GM18505 (cell line): ENCODE measurements around the gene SHPK.
A peak's percentile ranks its signal among the peaks of the same experiment; 100 is the strongest.

Experiments
- ATAC-seq: cut with Tn5 transposase; IDR thresholded peaks from one replicate; pipeline ENCODE4 v1.9.1; 2021; ENCODE audit not compliant: unreplicated experiment
- POLR2A ChIP-seq: IDR thresholded peaks from 4 replicates; pipeline ENCODE4 v1.6.1; 2011; ENCODE audit warnings: borderline replicate concordance; ENCODE audit not compliant: insufficient read depth, insufficient read length; ENCODE audit errors: extremely low read depth

The SHPK gene

DNA sequence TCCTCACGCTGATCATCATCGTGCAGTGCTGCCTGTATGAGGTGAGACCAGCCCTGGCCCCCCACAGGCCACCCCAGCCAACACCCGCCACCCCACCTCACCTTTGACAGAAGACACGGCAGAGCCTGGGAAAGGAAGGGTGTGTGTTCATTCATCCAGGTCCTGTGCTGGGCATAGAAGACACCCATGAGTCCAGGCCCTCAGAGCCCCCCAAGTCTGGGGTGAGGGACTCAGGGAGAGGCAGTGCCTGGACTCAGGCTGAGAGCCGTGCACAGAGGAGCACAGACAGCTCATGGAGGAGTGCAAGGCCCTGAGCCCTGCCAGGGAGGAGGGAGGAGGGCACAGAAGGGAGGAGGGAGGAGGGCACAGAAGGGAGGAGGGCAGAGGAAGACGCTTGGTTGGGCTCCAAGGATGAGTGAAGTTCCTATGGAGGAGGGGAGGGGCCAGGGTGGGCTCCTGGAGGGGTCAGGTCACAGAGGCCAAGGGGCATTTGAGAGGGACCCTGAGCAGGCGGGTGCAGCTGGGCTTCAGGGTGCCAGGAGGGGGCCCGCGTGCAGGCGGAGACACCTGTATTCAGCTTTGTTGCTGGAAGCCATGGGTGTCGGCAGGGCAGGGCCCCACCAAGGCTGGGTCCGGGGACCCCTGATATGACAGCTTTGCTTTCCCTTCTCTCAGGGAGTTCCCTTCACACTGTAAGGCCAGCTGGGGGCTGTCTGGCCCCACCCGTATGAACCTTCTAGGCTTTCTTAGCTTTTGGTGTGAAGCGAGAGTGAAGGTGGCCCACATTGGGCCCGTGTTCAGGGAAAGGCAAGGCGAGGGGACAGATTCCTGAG lies 20.9 kb upstream of the SHPK start:
- ATAC-seq, result no peak
- TF ChIP-seq POLR2A, result no peak

DNA sequence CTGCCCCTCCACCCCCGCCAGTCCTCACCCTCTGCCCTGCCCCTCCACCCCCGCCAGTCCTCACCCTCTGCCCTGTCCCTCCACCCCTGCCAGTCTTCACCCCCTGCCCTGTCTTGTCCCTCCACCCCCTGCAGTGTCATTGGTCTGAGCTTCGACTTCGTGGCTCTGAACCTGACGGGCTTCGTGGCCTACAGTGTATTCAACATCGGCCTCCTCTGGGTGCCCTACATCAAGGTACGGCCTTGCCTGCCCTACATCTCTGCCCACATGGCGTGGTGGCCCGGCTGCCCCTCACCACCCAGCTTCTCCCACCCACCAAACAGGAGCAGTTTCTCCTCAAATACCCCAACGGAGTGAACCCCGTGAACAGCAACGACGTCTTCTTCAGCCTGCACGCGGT lies 20.3 kb upstream of the SHPK start:
- no peak for TF ChIP-seq POLR2A
- ATAC-seq, result no peak

DNA sequence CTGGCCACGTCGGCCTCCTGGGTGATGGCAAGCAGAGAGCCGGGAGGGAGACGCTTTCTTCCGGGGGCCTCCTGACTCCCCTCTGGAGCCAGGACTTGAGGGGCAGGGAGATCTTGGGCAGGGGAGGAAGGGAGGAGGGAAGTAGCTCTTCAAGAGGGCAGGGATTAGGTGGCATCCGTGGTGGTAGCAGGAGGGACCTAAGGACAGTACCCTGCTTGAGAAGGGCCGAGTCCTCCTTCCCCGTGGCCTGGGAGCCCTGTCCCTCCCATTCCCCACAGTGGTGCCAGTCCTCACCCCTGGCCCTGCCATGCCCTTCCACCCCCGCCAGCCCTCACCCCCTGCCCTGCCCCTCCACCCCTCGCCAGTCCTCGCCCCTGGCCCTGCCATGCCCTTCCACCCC lies 19.7 kb upstream of the SHPK start:
- no peak for ATAC-seq
- TF ChIP-seq POLR2A, result no peak

- TF ChIP-seq POLR2A, result no peak
- no peak for ATAC-seq
These were observed 11.9 kb upstream of the SHPK start for GRCh38 chr17:3647769-3648555.

GRCh38 chr17:3647251-3647650 lies 11.2 kb upstream of the SHPK start:
- no peak for ATAC-seq

DNA sequence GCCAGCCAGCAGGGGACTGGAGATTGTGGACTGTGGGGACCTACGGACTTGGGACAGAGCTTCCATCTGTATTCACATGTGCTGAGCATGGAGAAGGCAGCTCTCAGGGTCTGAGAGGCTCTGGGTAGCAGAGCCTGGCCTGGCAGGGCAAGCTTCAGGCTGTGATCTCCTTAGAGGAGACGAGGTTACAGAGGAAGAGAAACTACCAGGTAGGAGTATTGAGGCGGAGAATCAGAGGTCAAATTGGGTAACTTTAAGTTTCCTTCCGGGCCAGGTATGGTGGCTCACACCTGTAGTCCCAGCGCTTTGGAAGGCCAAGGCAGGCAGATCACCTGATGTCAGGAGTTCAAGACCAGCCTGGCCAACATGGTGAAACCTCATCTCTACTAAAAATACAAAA lies 9.3 kb upstream of the SHPK start:
- TF ChIP-seq POLR2A, result no peak
- ATAC-seq, result no peak

More at GRCh38 chr17:3647251-3647650, 11.2 kb upstream of the SHPK start:
- no peak for TF ChIP-seq POLR2A

DNA sequence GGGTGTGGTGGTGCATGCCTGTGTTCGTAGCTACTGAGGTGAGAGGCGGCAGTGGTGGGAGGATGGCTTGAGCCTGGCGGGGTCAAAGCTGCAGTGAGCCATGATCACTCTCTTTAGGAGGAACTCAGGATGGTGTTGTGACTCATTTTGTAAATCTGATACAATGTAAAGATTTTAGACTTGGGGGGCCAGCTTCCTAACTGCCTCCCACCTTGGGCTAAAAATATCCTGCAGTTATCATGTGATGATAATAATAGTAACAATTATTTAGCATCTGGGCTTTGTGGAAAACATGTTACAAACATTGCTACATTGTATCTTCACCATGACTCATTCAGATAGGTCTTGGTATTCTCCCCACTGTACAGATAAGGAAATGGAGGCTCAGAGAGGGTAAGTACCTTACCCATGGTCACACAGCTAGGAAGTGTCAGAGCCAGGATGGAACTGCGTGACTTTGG lies 7.9 kb upstream of the SHPK start:
- ATAC-seq, result no peak
- no peak for TF ChIP-seq POLR2A

DNA sequence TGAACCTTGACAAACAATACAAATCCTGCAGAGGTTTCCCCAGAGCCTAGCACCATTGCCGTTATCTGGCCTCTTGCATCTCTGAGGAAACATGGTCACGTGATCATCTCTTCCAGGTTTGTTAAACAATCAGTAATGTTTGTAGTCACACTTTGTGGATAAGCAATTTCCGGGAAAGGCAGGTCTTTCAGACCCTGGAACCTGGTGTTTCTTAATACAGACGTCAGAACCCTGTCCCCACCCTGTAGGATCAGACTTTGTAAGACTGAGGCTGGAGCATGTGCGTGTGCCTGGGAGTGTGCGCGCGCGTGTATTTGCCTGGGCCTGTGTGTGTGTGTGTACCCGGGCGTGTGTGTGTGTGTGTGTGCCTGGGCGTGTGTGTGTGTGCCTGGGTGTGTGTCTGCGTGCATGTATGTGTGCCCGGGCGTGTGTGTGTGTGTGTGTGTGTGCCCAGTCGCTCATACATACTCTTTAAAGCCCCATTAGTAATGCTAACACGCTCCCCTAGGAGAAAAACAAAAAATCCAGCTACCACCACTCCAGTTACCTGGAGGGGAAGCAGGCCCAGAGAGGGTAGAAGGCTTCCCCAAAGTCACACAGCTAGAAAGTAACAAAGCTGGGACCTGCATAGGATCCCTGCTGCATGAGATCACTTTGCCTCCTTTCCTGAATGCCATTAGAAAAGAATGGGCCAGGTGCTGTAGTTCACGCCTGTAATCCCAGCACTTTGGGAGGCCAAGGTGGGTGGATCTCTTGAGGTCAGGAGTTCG lies 5.9 kb upstream of the SHPK start:
- no peak for TF ChIP-seq POLR2A
- ATAC-seq, result no peak

DNA sequence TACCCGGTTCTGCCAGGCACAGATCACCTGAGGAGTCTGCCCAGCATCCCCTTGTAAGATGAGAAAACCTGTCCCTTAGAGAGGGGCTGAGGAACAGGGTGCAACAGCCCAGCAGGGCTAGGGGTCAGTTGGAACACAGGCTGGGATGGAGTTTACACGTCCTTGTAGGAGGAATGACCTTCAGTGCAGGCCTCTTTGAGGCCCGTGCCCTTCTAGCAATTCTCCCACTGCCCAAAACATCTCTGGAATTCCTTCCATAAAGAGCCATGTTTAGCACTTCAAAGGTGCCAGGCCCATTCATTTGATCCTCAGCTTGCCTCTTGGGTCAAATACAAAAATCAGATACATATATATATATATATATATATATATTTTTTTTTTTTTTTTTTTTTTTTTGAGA lies 5.0 kb upstream of the SHPK start:
- ATAC-seq, result no peak
- TF ChIP-seq POLR2A, result no peak

- TF ChIP-seq POLR2A, result no peak
- ATAC-seq, result no peak
These were observed 4.0 kb upstream of the SHPK start for GRCh38 chr17:3639981-3640596.

DNA sequence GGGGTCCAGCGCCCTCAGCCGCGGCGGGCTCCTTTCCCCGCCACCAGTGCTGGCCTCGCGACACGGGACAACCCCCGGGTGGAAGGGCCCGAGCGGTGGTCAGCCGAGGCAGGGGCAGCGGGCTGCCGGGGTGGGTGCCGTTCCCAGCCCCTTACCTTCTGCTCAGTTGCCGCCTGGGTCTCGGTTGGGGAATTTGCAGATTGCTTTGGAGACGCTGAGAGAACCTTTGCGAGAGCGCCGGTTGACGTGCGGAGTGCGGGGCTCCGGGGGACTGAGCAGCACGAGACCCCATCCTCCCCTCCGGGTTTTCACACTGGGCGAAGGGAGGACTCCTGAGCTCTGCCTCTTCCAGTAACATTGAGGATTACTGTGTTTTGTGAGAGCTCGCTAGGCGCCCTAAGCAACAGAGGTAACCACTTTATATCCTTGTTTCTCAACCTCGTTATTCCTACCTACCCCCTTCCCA lies 891 bp upstream of the SHPK start:
- no peak for ATAC-seq
- no peak for TF ChIP-seq POLR2A

DNA sequence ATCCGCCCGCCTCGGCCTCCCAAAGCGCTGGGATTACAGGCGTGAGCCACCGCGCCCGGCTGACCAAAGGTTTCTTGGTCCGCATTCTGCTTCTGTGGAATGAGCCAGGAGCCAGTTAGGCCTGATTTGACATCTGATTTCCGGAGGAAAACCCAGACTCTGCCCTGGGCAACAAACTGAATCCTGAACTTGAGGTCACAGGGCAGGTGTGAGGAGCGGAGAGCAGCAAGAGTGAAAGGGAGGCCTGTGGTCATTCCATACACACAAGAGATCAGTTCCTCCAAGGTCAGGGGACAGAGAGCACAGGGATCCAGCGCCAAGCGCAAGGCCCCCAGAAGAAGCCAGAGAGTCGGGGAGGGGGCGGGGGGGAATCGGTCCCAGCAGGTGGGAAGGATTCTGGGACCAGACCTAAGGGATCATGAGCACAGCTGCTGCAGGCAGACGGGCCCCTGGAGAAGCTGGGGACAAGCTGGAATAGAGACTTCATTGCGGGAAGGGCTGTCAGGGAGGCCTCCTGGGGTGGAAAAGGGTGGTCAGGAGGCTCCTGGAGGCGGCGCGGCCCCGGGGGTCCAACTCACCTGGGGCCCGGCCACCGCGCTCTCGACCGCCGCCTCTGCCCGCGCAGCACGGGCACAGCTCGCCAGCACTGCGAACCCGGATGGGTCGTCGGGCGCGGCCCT lies 436 bp downstream of the SHPK start:
- no peak for TF ChIP-seq POLR2A
- ATAC-seq, result peak; percentile 26
